ENCODE results near the gene CLEC4G.

DNA sequence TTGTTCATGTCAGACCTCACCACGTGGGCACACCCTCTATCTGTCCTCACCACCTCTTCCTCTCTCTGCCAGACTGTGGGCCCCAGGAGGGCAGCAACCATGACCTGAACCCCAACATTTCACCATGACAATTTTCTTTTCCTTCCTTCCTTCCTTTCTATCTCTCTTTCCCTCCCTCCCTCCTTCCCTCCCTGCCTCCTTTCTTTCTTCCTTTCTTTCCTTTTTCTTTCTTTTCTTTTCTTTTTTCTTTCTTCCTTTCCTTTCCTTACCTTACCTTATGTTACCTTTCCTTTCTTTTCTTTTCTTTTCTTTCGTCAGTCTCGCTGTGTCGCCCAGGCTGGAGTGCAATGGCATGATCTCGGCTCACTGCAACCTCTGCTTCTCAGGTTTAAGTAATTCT lies 21.3 kb downstream of the CLEC4G start:
- TF ChIP-seq POLR2A (IDR thresholded peaks at IDR 0.05) = no peak
- no peak for TF ChIP-seq CTCF (IDR thresholded peaks at IDR 0.05)
- no peak for TF ChIP-seq EP300 (IDR thresholded peaks at IDR 0.05)

Measured in tibial nerve (tissue), 4 donors.